ENCODE results near the gene PIP5K1C.

DNA sequence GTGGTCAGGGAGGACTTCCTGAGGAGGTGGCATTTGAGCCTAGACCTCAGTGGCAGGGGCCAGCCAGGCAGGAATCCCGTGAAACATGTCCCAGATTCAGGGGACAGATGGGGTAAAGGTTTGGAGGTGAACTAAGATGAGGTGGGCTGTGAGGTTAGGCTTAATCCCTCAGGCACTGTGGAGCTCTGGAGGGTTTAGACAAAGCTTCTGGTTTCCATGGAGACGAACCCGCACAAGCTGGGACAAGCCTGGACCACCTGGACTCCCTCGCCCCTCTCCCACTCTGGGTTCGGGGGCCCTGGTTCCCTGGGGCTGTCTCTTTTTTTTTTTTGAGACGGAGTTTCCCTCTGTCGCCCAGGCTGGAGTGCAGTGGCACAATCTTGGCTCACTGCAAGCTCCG, 23.6 kb upstream of the PIP5K1C start:
- TF ChIP-seq POLR2A (IDR thresholded peaks at IDR 0.05) (no peak), CTCF (IDR thresholded peaks at IDR 0.05) (no peak), EP300 (IDR thresholded peaks at IDR 0.05) (no peak)

Measured in ovary (tissue), 3 donors.